Fibroblast of peridontal ligament (primary cell): Measurements from ENCODE around the gene RASGRP4.
"Not testable (repeated sequence)": the region's sequence is repeated elsewhere in the genome, so short reads cannot be mapped to it uniquely, and the experiment has no call there.

ENCODE experiments used
- DNase-seq: peaks from one replicate; pipeline ENCODE4 v3.0.0-alpha.2; 2010; ENCODE audit errors: extremely low read depth

The RASGRP4 gene

GRCh38 chr19:38371081-38371480 is 54.9 kb downstream of the RASGRP4 start:
- DNase-seq = no peak

DNA sequence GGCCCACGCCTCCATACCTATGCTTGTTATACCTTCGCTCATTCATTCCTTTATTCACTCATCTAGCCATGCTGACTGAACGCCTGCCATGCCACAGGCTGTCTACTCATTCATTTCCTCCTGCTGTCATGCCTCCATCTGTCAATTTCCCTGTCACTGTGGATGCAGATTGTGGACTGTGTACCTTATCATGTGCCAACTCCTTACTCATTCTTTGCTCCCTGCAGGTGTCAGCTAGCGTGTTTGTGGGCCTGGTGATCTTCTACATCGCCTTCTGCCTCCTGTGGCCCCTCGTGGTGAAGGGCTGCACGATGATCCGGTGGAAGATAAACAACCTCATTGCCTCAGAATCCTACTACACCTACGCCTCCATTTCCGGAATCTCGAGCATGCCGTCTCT is 55.7 kb downstream of the RASGRP4 start:
- DNase-seq = no peak

GRCh38 chr19:38369584-38369983 is 56.4 kb downstream of the RASGRP4 start:
- no peak for DNase-seq

DNA sequence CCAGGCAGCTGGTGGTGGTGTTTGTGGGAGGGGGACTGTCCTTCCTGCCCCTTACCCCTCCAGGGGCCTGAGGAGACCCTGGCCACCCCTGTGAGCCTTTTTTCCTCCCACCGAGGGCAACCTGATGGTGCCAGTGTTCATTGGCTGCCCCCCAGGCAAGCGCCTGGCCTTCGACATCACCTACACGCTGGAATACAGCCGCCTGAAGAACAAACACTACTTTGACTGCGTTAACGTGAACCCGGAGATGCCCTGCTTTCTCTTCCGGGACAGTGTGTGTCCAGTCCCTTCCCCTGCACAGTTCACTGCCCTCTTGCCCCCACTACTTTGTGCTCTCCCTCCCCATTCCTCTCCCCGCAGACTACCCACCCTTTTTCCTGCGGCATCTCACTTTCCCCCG is 59.0 kb downstream of the RASGRP4 start:
- DNase-seq = no peak

GRCh38 chr19:38362946-38363688 is 62.9 kb downstream of the RASGRP4 start:
- not testable (repeated sequence) for DNase-seq

- peak; percentile 35 for DNase-seq
These were observed 63.7 kb downstream of the RASGRP4 start for GRCh38 chr19:38362076-38362945.

GRCh38 chr19:38361633-38362075 is 64.4 kb downstream of the RASGRP4 start:
- peak; percentile 44 for DNase-seq

DNA sequence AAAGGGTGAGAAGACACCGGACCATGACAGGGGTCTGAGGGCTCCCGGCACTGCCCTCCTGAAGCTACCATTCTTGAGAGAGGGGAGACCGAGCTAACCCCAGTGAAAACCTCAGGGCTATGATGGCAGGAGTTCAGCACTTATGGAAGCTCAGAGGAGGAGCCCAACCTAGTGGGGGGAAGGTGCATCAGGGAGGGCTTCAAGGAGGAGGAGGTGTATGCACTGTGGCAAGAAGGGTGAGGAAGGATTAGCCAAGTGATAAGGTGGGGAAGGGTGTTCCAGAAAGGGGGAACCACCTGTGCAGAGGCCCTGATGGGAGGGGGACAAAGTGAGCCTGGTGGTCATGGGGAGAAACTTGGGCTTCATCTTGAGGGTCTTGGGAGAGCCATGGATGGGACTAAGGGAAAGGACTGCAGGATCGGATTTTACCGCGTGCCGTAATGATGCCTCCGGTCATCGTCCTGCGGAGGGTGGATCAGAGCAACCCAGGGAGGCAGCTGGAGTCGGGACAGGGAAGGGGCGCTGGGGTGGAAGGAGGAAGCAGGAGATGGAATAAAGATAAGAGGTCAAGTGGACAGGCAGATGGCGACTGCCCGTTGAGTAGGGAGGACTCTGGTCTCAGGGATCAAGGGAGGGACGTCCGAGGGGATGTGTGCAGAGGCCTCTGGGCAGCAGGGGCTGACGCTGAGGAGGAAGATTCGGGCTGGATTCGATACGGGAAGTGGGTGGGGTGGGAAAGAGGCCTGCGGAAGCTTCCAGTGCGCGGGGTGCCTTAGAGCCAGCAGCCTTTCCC is 65.0 kb downstream of the RASGRP4 start:
- no peak for DNase-seq

GRCh38 chr19:38360351-38360750 is 65.7 kb downstream of the RASGRP4 start:
- no peak for DNase-seq

- no peak for DNase-seq
These were observed 66.6 kb downstream of the RASGRP4 start for GRCh38 chr19:38359242-38360021.
